H9 (cell line): ENCODE results near the gene ITGA1. TPM values are rescaled to one million over a fixed set of nuclear protein-coding genes. Genes with fewer than 3 reads are reported as not detected.

Source experiments
- DNase-seq: peaks from one replicate; pipeline ENCODE4 v3.0.0-alpha.2; 2017
- H2AFZ ChIP-seq: one replicate; pipeline ENCODE4 v1.6.1; 2013; ENCODE audit warnings: mild to moderate bottlenecking, low read length, control low read depth, moderate library complexity
- H2AK5ac ChIP-seq: 2 replicates; pipeline ENCODE4 v1.6.1; 2013; ENCODE audit warnings: low read length, control low read depth, mixed read lengths; ENCODE audit not compliant: insufficient read length
- H2BK120ac ChIP-seq: one replicate; pipeline ENCODE4 v1.6.1; 2013; ENCODE audit warnings: low read depth, mild to moderate bottlenecking, low read length, control low read depth, inconsistent platforms; ENCODE audit not compliant: poor library complexity, severe bottlenecking
- H2BK12ac ChIP-seq: 2 replicates; pipeline ENCODE4 v1.6.1; 2013; ENCODE audit warnings: low read length, control low read depth, mixed read lengths, low read depth; ENCODE audit not compliant: insufficient read length
- H2BK15ac ChIP-seq: 2 replicates; pipeline ENCODE4 v1.6.1; 2013; ENCODE audit warnings: low read depth, low read length, control low read depth
- H2BK20ac ChIP-seq: one replicate; pipeline ENCODE4 v1.6.1; 2013; ENCODE audit warnings: low read depth, mild to moderate bottlenecking, low read length, control low read depth, inconsistent platforms; ENCODE audit not compliant: poor library complexity, severe bottlenecking
- H2BK5ac ChIP-seq: 2 replicates; pipeline ENCODE4 v1.6.1; 2013; ENCODE audit warnings: low read length, control low read depth, mixed read lengths; ENCODE audit not compliant: insufficient read length
- H3K14ac ChIP-seq: 2 replicates; pipeline ENCODE4 v1.6.1; 2013; ENCODE audit warnings: low read length, control low read depth; ENCODE audit not compliant: insufficient read depth
- H3K18ac ChIP-seq: 2 replicates; pipeline ENCODE4 v1.6.1; 2013; ENCODE audit warnings: low read depth, mild to moderate bottlenecking, mixed read lengths, low read length, control low read depth; ENCODE audit not compliant: insufficient read length
- H3K23ac ChIP-seq: 2 replicates; pipeline ENCODE4 v1.6.1; 2013; ENCODE audit warnings: low read length, control low read depth, mixed read lengths, low read depth; ENCODE audit not compliant: insufficient read length
- H3K23me2 ChIP-seq: 2 replicates; pipeline ENCODE4 v1.6.1; 2013; ENCODE audit warnings: low read depth, mild to moderate bottlenecking, mixed read lengths, low read length, control low read depth; ENCODE audit not compliant: insufficient read length, poor library complexity, severe bottlenecking
- H3K27ac ChIP-seq: 2 replicates; pipeline ENCODE4 v1.5.1; 2013; ENCODE audit warnings: low read length, control low read depth, mixed read lengths, low read depth; ENCODE audit not compliant: insufficient read length
- H3K27me3 ChIP-seq: 2 replicates; pipeline ENCODE4 v1.6.1; 2013; ENCODE audit warnings: low read length, control low read depth, inconsistent platforms; ENCODE audit not compliant: insufficient read depth
- H3K4ac ChIP-seq: 2 replicates; pipeline ENCODE4 v1.6.1; 2013; ENCODE audit warnings: low read depth, mild to moderate bottlenecking, control low read depth, inconsistent platforms, low read length, moderate library complexity
- H3K4me1 ChIP-seq: 2 replicates; pipeline ENCODE4 v1.6.1; 2013; ENCODE audit warnings: low read length, control low read depth, inconsistent platforms; ENCODE audit not compliant: insufficient read depth
- H3K4me2 ChIP-seq: 2 replicates; pipeline ENCODE4 v1.6.1; 2013; ENCODE audit warnings: low read length, control low read depth, mixed read lengths; ENCODE audit not compliant: insufficient read length, insufficient read depth
- H3K56ac ChIP-seq: 2 replicates; pipeline ENCODE4 v1.6.1; 2013; ENCODE audit warnings: low read depth, mild to moderate bottlenecking, mixed read lengths, low read length, control low read depth; ENCODE audit not compliant: insufficient read length
- H3K79me1 ChIP-seq: 2 replicates; pipeline ENCODE4 v1.6.1; 2013; ENCODE audit warnings: low read depth, mild to moderate bottlenecking, moderate library complexity, low read length, control low read depth, inconsistent platforms; ENCODE audit not compliant: insufficient read depth, poor library complexity, severe bottlenecking
- H3K79me2 ChIP-seq: 2 replicates; pipeline ENCODE4 v1.6.1; 2013; ENCODE audit warnings: low read length, control low read depth, inconsistent platforms; ENCODE audit not compliant: insufficient read depth
- H3K9ac ChIP-seq: 2 replicates; pipeline ENCODE4 v1.6.1; 2013; ENCODE audit warnings: low read length, control low read depth, mixed read lengths; ENCODE audit not compliant: insufficient read length; ENCODE audit errors: extremely low read depth
- H3K9me3 ChIP-seq: one replicate; pipeline ENCODE4 v1.6.1; 2013; ENCODE audit warnings: low read depth, low read length, inconsistent platforms; ENCODE audit not compliant: control insufficient read depth
- H3T11ph ChIP-seq: one replicate; pipeline ENCODE4 v1.6.1; 2013; ENCODE audit warnings: mild to moderate bottlenecking, low read length, control low read depth, inconsistent platforms
- H4K20me1 ChIP-seq: one replicate; pipeline ENCODE4 v1.6.1; 2013; ENCODE audit not compliant: control insufficient read depth, insufficient read length, insufficient read depth
- H4K5ac ChIP-seq: 2 replicates; pipeline ENCODE4 v1.6.1; 2013; ENCODE audit warnings: low read depth, mild to moderate bottlenecking, mixed read lengths, low read length, control low read depth; ENCODE audit not compliant: insufficient read length
- H4K8ac ChIP-seq: replicated peaks from 2 replicates; pipeline ENCODE4 v1.6.1; 2013; ENCODE audit warnings: low read length, control low read depth, mixed read lengths, low read depth; ENCODE audit not compliant: insufficient read length
- H4K91ac ChIP-seq: 2 replicates; pipeline ENCODE4 v1.6.1; 2013; ENCODE audit warnings: low read depth, mild to moderate bottlenecking, moderate library complexity, mixed read lengths, low read length, control low read depth; ENCODE audit not compliant: insufficient read length
- H3K27ac Mint-ChIP-seq, 3 experiments: 2 replicates in 2 of 3; 3 replicates in 1 of 3; pipeline ENCODE4 v1.8.0; 2020 to 2021; ENCODE audit warnings: mixed read lengths in 3 of 3, mild to moderate bottlenecking in 1 of 3, moderate library complexity in 1 of 3
- H3K27me3 Mint-ChIP-seq: 2 replicates; pipeline ENCODE4 v1.8.0; 2021; ENCODE audit warnings: low read depth, mild to moderate bottlenecking, moderate library complexity, mixed read lengths
- H3K36me3 Mint-ChIP-seq, 3 experiments: 2 replicates in 2 of 3; 3 replicates in 1 of 3; pipeline ENCODE4 v1.8.0; 2020 to 2021; ENCODE audit warnings: low read depth in 3 of 3, mixed read lengths in 3 of 3; ENCODE audit not compliant: insufficient read depth in 1 of 3
- H3K4me1 Mint-ChIP-seq, 2 experiments: 2 replicates each; pipeline ENCODE4 v1.8.0; 2020; ENCODE audit warnings: mixed read lengths in 2 of 2
- H3K4me3 Mint-ChIP-seq, 2 experiments: 2 replicates in 1 of 2; 3 replicates in 1 of 2; pipeline ENCODE4 v1.8.0; 2020 to 2021; ENCODE audit warnings: mild to moderate bottlenecking in 2 of 2, mixed read lengths in 2 of 2, moderate library complexity in 1 of 2
- H3K9me3 Mint-ChIP-seq, 2 experiments: 2 replicates in 1 of 2; 3 replicates in 1 of 2; pipeline ENCODE4 v1.8.0; 2020; ENCODE audit warnings: mild to moderate bottlenecking in 2 of 2, mixed read lengths in 2 of 2, moderate library complexity in 1 of 2
- WGBS: extraction: QIAGEN DNeasy Blood & Tissue Kit; methylation state at CpG from one replicate; pipeline ENCODE4 v1.1.7; 2013; ENCODE audit warnings: missing lambda C conversion rate, low lambda C conversion rate, mixed read lengths; ENCODE audit not compliant: insufficient read length; ENCODE audit errors: extremely low coverage; 5-methylcytosine and 5-hydroxymethylcytosine counted together
- total RNA-seq: library from RNA; stranded (reverse); gene quantifications from 2 replicates; pipeline ENCODE4 v1.2.1, GENCODE V29; 2021
- TF ChIP-seq, protein P1 (sequence below): fragments of 200-600 bp; sonication (generic); conservative IDR thresholded peaks from 3 replicates; pipeline ENCODE4 v1.8.0; 2021; ENCODE audit warnings: antibody characterized with exemption, mild to moderate bottlenecking

Gene ITGA1
- total RNA-seq, 1 experiment from 2014 or later: 3.9 TPM

DNA sequence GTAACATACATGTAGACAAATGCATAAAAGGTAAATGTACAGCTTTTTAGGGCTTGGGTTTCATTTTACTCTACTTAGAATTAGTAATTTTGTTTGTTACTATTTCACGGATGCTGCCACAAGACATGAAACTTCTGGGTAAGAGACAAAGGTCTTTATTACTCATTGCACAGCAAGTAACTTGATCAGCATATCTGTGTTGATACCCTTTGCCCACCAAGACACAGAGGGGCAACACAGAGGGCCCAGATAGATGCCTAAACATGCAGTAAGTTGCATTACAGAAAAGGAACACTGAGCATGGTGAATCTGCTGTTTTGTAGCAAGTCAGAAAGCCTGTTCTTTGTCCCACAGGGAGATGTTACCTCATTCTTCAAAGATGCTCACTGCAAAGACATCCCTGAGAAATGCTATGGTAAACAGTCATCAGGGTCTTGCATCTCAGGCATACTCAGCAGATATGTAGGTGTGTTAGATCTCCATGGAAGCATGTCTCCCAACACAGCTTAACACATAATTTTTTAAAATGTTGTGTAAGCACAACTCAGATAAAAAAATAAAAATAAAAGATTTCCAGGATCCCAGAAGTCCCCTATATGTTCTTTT lies 211.7 kb downstream of the ITGA1 start:
- no peak for DNase-seq
- Histone ChIP-seq H3K9ac (no peak overlapping the region), H3K56ac (no peak overlapping the region), H4K91ac (no peak overlapping the region), H3K9me3 (no peaks in the 10 kb centered on the region), H4K8ac (no peak overlapping the region), H3K4me2 (no peak overlapping the region), H3K14ac (no peak overlapping the region), H3K27me3 (no peaks in the 10 kb centered on the region), H2AFZ (no peak overlapping the region), H3T11ph (no peak overlapping the region), H4K20me1 (no peaks in the 10 kb centered on the region), H2BK15ac (no peak overlapping the region), H4K5ac (no peak overlapping the region), H3K23ac (no peak overlapping the region), H3K27ac (no peak overlapping the region), H2BK12ac (no peak overlapping the region), H3K79me1 (no peaks in the 10 kb centered on the region), H3K23me2 (no peaks in the 10 kb centered on the region), H3K4me1 (no peaks in the 10 kb centered on the region), H2BK5ac (no peak overlapping the region), H2BK120ac (no peak overlapping the region), H3K79me2 (no peaks in the 10 kb centered on the region; the same call in 1 of the 2 replicates), H2BK20ac (no peak overlapping the region), H3K18ac (no peak overlapping the region), H2AK5ac (no peak overlapping the region), H3K4ac (no peak overlapping the region)
- TF ChIP-seq, protein P1, sequence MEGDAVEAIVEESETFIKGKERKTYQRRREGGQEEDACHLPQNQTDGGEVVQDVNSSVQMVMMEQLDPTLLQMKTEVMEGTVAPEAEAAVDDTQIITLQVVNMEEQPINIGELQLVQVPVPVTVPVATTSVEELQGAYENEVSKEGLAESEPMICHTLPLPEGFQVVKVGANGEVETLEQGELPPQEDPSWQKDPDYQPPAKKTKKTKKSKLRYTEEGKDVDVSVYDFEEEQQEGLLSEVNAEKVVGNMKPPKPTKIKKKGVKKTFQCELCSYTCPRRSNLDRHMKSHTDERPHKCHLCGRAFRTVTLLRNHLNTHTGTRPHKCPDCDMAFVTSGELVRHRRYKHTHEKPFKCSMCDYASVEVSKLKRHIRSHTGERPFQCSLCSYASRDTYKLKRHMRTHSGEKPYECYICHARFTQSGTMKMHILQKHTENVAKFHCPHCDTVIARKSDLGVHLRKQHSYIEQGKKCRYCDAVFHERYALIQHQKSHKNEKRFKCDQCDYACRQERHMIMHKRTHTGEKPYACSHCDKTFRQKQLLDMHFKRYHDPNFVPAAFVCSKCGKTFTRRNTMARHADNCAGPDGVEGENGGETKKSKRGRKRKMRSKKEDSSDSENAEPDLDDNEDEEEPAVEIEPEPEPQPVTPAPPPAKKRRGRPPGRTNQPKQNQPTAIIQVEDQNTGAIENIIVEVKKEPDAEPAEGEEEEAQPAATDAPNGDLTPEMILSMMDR: no peak
- Mint-ChIP-seq H3K27me3 (no peaks in the 10 kb centered on the region), H3K4me1 (no peaks in the 10 kb centered on the region), H3K27ac (no peak overlapping the region), H3K36me3 (no peaks in the 10 kb centered on the region; a peak in 1 of 7 replicates), H3K4me3 (no peak overlapping the region), H3K9me3 (no peaks in the 10 kb centered on the region)
- WGBS: no CpG with 5 or more reads among the region's 1 CpG
